ENCODE measurements around the gene PSMD1.
A peak's percentile ranks its signal among the peaks of the same experiment; 100 is the strongest.
"Not testable (repeated sequence)": the region's sequence is repeated elsewhere in the genome, so short reads cannot be mapped to it uniquely, and the experiment has no call there.

PSMD1 gene

DNA sequence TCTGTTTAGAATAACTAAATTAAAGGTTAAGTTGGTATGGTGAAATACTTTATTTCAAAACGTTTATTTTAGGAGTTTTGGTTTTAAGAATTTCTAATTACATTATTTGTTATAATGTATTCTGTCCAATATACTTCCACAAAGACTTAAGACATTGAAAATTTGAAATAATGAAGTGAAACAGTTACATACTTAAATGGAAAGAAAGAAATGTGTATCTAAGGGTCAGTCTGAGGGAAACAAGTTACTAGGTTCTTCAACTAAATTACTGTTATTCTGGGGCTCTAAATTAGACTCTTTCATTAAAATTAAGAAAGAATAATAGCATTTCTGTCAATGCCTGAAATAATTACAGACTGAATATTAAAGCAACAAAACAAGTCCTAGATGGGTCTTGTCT lies 60.5 kb downstream of the PSMD1 start:
- DNase-seq (ENCODE audit: low read depth in 2 of 2): no peak

DNA sequence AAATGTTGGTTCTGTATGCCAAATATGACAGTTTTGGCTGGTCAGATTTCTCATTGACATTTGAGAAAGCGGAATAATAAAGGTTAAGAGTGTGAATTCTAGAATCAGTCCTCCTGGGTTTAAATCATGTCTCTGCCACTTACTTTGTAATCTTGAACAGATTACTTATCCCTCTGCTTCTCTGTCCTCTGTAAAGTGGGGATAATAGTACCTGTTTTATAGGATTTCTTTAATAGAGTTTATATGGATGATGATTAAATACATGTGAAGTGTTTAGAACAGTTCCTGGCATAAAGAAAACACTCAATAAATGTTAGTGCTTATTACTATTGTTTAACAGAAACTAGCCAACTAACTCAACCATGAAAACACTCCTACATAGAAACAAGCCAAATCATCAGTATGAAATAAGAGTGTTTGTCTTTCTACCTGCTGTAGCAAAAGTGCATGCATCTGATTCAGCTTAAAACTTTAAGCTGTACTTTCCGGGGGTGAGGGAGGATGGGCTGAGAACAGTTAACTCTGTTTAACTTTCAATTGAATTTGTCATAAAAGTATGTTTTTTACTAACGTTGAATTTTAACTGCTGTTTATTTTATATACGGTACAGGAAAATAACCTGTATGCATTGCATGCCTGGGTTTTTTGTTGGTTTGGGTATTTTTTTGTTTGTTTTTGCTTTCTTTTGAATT lies 61.4 kb downstream of the PSMD1 start:
- no peak for DNase-seq (ENCODE audit: low read depth in 2 of 2)

DNA sequence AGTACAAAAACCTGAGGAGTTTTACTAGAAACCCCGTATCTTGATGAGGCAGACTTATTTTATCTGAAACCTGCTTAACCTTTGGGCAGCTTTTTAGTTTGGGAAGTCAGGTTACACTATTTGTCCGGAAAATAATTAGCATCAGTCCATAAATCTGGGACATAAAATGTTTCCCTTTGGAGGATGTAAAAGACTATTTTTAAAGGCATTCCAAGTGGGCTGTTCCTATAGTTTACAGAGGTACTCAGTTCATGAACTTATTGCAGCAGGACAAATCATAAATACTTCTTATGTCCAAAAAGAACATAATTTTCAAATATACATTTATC lies 61.9 kb downstream of the PSMD1 start:
- no peak for DNase-seq (ENCODE audit: low read depth in 2 of 2)

DNA sequence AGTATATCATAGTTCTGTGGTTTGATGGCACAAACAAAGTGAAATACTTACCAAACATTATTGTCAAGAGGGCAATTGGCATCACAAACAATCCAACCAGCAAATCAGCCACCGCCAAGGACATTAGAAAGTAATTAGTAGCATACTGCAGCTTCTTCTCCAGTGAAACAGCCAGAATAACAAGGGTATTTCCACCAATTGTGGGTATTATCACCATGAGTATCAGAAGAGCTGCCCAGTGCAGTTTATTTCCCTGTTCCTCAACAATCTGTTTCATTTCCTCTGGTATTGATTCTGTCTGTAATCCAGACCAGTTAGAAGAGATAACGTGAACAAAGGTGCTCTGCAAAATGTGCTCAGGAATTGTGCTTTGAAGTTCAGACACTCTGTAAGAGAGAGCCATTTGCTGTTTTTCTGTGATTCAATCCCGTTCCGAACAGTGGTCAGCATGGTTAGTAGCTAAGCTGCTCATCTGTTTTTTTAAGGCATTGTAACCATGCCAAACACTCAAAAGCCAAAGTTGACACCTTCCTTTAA lies 66.8 kb downstream of the PSMD1 start:
- no peak for DNase-seq (ENCODE audit: low read depth in 2 of 2)

DNA sequence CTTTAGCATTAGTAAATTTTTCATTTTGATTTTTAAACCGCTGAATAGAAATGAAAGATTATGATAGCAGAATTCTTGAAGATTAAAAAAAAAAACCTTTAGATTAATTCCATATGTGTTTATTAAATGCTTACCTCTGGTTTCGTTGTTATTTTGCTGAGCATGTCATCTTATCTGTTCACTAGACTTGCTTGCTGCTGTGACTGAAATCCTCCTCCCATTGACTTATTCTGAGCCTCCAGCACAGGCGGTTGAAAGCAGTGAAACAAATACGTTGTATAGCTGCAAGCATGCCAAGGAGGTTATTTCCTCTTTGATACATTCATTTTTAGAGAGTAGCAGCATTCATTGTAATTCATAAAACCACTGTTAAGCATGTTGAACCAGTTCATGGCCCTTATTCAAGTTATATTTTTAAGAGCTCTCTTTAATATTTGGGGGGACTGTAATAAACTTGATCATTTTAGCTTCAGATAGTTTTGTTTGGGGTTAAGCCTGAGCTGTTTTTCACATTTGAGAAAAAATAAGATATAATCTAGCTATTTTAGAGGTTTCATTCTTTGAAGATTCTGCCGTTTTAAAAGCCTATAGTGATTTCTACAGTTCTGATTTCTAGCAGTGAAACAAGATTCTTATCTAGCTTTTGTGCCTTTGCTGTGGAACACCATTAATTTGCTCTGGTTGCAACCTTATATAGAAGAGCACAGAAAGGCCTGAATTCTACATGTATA lies 68.3 kb downstream of the PSMD1 start, which contains the start of gene HTR2B:
HTR2B (minus strand) TSS at position 205 of the 731 bp plus-strand sequence. CDS start 1,278 bp downstream, outside the sequence.
- DNase-seq (ENCODE audit: low read depth in 2 of 2): peak in 1 of 2 donors; percentile 7

DNA sequence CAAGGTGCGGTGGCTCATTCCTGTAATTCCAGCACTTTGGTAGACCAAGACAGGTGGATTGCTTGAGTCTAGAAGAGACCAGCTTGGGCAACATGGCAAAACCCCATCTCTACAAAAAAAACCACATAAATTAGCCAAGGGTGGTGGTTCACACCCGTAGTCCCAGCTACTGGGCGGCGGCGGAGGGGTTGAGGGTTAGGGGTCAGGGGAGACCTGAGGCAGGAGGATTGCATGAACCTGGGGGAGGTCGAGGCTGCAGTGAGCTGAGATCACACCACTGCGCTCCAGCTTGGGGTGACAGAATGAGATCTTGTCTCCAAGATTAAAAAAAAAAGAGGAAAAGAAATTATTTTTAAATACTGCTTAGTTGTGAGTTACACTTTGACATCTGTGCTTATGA lies 69.5 kb downstream of the PSMD1 start:
- DNase-seq (ENCODE audit: low read depth in 2 of 2): no peak

DNA sequence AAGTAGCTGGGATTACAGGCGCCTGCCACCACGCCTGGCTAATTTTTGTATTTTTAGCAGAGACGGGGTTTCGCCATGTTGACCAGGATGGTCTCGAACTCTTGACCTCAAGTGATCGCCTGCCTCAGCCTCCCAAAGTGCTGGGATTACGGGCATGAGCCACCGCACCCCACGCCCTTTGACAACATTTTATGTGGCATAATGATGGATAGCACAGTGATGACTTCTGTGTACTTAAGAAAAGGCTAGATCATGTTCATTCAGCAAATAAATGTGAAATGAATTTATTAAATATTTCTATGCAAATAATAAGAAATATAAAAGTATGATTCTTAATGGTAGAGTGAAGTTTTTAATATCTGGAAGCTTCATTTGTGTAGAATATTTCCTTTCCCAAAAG lies 70.8 kb downstream of the PSMD1 start:
- DNase-seq (ENCODE audit: low read depth in 2 of 2): no peak

DNA sequence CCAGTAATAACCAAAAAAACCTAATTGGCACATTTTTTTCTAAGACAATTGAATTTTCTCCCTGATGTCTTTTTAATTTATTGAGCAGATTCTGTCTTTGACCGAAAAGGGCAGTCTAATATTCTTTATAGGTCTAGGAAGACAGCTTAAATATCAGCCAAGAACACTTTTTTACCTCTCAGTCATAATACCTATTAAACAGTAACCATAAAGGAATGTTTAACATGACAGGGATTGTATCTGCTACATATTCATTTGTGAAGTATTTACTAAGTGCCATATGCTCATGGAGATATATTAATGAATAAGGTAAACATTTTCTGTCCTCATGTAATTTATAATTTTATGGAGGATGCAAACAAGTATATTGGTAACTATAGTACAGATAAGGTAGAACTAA lies 71.3 kb downstream of the PSMD1 start:
- DNase-seq (ENCODE audit: low read depth in 2 of 2): no peak

DNA sequence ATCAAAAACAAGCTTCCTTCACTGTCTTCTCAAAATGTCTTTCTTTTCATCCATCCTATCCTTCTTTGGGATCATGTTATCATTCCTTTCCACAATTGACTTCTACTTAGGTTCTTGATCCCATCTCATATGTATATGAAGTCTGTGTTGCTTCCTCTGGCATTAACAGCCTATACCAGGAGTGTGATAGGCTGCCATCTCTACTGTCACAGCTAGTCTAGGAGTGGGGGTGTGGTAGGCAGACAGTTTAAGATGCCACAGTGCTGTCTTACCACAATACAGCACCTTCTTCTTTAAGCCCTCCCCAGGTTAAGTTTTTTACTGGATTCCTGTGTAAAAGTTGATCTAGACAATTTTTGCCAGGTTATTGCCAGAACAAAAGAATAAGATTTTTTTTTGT lies 71.9 kb downstream of the PSMD1 start:
- DNase-seq (ENCODE audit: low read depth in 2 of 2): no peak

DNA sequence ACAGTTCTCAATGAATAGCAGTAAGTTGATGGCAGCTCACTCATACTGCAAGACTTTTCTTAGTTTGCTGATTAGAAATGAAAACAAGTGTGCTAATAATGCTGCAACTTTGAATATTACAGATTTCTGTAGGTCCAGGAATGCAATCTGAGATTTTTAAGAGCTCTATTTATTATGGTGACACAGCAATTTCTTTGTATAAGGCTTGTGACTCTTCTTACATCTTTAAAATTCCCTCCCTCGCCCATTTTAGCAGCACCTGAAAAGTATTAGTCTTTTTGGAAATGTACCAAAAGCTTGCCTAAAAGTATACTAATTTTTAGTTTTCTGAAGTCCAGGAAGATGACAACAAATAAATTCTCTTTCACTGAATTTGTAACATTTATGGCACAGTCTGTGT lies 72.5 kb downstream of the PSMD1 start:
- no peak for DNase-seq (ENCODE audit: low read depth in 2 of 2)

DNA sequence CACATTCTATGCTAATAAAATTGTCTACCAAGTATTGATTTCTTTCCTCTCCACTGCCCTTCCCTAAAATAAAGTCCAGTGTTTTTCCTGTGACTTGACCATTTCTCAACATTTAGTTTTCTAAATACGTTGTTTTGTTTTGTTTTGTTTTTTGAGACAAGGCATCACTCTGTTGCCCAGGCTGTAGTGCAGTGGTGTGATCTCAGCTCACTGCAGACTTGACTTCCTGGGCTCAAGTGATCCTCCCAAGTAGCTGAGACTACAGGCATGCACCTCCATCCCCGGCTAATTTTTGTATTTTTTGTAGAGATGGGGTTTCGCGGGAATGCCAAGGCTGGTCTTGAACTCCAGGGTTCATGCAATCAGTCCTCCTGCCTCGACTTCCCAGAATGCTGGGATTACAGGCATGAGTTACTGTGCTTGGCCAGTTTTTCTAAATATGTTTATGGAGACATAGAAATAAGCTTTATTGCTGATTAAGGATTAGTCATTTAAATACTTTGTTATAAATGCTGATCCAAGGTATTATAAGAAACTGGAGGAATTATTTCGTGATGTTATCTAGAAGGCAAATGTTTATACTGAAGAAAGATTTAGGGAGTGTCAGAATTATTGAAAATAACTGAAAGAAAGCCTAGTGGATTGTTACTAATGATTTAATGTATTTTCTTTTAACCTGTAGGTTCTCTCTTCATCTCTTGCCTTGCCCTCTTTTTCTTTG lies 73.8 kb downstream of the PSMD1 start:
- DNase-seq (ENCODE audit: low read depth in 2 of 2): no peak

DNA sequence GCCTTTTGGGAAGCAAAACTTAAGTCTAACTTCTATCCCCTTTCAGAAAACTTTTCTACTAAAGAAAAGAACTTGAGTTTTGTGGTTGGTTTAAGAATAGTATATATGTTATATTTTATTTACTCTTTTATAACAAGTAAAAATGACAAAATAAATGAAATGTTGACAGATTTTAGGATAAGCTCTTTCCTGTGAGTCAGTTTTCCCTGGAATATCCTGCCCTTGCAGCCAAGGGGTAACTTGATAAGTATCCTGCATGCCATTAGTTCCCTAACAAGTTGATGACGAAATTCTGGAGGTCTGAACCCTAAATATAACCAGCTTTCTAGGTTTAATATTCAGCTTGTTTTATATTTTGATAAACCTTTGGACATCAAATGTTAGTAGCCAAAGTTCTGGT lies 75.5 kb downstream of the PSMD1 start:
- no peak for DNase-seq (ENCODE audit: low read depth in 2 of 2)

DNA sequence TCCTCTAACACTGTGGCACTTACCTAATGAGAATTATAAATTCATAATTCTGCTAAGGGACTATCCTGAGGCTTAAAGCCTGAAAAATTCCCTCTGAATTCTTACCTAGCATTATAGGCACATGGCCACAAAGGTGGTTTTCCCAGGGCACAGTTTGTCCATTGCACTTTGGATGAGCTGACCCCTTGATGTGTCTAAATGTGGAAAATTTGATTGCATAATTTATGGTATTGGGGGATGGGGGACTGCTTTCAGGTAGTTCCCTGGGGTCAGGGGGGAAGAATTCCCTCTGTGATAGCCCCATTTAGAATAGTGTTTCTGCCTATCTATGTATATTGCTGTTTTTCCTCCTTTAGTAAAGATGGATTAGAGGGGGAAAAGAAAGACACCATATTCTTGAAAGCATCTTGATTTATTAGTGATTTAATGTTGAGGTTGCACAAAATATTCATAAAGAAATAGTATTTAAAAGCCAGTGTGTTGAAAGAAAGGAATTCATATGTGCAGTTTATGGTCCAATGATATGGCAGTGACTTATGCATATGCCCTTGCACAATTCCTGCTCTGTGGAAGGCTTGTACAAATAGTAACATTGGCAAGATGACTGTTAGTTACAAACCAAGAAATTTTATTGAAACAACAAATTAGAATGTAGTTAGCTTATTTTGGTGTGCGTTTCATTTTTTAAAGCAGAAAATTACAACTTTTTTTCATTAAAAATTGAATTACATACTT lies 76.9 kb downstream of the PSMD1 start:
- no peak for DNase-seq (ENCODE audit: low read depth in 2 of 2)

DNA sequence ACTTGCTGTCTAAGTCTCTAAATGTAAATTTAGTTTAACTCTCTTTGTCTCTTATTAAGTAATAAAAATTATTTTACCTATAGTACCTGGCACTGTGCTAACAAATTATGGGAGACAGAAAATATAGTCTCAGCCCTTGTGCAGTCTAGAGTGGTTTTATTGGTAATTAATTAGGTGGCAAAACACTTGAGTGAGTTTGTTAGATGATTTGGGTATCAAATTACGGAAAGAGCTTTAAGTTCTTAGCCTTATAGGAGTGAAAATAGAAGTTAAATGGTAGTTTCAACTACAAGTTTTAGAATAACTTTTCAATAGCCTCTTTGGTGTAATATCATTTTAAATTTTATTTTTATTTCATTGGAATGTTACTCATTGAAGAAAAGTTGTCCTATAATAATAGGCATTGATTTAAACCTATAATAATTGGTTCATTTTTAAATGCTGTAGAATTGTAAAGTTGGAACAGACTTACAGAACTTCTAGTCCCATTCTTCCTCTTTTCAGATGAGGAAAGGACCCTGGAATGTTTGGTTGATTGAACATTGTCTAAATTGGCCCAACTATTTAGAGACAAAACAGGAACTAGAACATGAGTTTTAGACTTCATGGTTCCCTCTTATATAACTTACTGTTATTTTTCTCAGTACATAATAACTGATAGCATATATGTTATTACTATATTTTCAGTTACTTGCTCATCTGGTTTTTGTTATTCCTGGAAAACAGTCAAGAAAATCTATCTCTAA lies 78.4 kb downstream of the PSMD1 start:
- no peak for DNase-seq (ENCODE audit: low read depth in 2 of 2)

DNA sequence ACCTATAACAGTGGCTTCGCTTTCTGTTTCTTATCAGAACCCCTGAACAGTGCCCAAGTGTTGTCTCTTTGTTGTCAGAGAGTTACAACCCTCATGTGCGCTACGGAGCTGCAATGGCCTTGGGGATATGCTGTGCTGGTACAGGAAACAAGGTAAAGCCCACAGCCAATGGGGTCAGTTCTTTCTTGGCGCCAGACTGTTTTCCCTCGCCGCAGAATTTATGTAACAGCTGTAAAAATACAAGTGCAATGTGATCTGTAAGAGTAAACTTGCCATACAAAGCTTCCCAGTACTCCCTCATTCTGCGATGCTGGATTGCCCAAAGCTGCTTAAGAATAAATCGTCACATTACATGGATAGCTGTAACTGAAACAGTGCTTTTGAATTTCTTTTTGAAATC lies 82.0 kb downstream of the PSMD1 start:
- DNase-seq (ENCODE audit: low read depth in 2 of 2): no peak

DNA sequence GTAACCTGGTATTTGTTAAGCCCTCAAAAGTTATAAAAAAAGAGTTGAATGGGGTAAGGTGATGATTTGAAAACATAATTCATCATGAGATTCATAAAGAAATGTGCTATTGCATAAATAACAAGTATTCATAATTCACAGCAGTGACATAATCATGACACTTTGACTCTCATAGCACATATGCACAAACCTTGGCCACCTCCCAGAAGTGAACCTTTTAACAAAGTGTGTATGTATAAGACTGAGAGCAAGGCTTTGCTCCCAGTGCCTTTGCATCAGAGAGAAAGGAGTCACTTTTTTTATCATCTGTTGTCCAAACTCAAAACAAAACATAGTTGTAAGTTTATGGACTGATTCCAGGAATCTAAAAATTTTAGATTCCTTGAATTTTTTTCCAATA lies 83.1 kb downstream of the PSMD1 start:
- DNase-seq (ENCODE audit: low read depth in 2 of 2): no peak

DNA sequence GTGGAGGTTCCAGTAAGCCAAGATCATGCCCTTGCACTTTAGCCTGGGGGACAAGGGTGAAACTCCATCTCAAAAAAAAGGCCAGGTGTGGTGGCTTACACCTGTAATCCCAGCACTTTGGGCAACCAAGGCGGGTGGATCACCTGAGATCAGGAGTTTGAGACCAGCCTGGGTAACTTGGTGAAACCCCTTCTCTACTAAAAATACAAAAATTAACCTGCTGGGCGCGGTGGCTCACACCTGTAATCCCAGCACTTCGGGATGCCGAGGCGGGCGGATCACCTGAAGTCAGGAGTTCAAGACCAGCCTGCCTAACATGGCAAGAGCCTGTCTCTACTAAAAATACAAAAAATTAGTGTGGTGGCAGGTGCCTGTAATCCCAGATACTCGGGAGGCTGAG lies 84.1 kb downstream of the PSMD1 start:
- not testable (repeated sequence) for DNase-seq (ENCODE audit: low read depth in 2 of 2)

DNA sequence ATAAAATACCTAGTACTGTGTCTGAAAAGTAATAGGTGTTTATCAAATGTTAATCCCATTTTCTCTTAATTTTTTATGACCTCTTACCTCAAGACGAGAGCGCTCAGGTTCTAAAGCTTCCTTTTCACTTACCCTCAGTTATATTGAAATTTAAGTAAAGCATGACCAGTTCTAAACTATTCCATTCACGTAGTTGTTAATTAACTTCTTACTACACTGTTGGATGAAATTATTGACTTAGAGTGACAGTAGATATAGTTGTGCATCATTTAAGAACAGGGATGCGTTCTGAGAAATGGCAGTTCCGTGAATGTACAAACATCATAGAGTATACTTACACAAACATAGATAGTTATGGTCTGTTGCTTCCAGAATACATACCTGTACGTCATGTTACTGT lies 88.2 kb downstream of the PSMD1 start:
- no peak for DNase-seq (ENCODE audit: low read depth in 2 of 2)

DNA sequence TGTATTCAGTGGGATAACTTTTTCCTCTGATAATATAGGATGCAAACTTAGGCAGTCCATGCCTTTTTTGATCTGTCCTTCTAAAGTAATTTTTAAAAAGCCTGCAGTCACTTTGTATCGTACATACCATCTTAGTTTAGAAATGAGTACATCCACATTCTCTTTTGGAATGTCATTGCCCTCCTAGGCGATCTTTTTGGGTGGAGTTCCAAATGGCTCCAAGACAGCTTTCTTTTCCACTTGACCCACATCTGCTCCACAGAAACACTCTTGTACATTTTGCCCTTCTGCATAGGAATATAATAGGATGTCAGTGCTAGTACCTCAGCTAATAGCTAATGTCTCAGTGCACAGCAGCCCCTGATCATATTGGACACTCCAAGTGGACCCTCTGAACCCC lies 90.0 kb downstream of the PSMD1 start:
- no peak for DNase-seq (ENCODE audit: low read depth in 2 of 2)

DNA sequence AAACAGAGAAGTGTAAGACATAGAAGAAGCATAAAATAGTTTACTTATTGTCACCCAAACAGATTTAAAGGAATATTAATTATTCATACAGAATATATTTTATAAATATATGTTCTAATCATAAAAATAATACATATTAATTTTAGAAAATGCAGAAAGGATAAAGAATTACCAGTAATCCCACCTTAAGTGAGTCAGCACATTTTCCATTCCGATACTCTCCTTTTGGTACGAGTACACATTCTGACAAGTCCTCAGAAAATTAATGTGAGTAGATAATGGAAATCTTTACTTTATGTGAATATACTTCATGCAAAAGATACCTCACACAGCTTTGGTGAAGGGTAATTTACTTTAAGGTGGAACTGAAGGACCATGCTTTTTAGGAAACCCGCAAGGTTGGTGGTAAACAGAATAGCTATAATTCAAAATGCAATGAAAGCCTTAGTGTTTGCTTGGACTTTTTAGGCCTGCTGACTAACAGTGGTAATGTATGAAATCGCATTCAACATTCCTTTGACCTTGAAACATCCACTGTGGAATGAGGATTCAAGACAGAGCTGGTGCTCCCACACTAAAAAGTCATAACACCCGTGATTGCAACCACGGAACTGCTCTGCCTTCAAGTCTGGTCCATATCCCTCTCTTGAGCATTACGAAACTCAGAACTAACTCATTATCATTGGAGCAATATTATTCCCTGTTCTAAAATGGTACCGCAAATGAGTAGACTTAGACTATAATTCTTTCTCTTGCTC lies 96.3 kb downstream of the PSMD1 start:
- no peak for DNase-seq (ENCODE audit: low read depth in 2 of 2)

DNA sequence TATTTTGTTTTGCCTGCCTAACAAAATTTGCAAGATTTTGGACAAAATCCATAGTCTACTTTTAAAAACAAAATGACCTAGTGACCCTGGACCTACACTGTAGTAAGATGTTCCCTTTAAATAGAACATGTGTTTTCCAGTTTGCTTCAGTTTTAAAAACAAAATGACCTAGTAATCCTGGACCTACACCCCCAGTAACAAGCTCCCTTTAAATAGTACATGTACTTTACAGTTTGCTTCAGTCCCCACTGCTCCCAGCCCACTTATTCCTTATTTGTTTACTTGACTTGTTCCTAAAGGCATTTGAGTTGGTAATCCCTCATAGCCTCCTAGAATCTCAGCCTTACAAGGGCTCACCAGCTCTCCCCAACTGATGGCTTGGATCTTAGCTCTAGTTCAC lies 102.6 kb downstream of the PSMD1 start:
- no peak for DNase-seq (ENCODE audit: low read depth in 2 of 2)

Measured in stimulated activated CD4-positive, alpha-beta T cell treated with anti-CD3 and anti-CD28 coated beads, Interleukin-15, amount 100 ng/mL, for 48 hours (primary cell).